GM18868 (cell line): ENCODE data around the gene NOXA1.
A peak's percentile ranks its signal among the peaks of the same experiment; 100 is the strongest.
"Not testable (repeated sequence)": the region's sequence is repeated elsewhere in the genome, so short reads cannot be mapped to it uniquely, and the experiment has no call there.

Experiments
- ATAC-seq: cut with Tn5 transposase; IDR thresholded peaks from one replicate; pipeline ENCODE4 v1.9.1; 2021; ENCODE audit warnings: mild to moderate bottlenecking, moderate library complexity; ENCODE audit not compliant: unreplicated experiment

Gene NOXA1

DNA sequence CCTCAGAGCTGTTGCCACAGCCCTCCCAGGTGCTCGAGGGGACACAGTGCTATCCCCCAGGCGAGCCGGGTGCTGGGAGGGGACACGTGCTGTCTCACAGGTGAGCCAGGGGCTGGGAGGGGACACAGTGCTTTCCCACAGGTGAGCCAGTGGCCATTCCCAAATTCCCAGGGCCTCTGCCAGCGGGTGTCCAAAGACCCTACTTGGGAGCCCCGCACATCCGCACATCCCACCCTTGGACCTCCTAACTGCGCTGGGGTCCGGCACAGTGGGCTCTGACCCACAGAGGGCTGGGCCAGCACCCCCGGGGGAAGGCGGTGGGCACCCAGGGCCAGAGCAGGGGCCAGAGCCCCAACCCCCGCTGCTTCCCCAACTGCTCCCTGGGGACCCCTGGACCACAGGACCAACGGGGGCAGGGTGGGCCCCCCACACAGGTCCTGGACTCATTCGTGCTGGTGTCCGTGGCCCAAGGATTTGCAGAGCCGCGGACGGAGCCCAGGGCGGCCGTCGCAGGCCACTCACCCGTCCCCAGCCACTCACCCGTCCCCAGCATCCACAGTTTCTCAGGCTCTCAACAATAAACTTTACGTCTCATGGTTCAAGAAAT is 18.1 kb upstream of the NOXA1 start:
- ATAC-seq, result no peak

DNA sequence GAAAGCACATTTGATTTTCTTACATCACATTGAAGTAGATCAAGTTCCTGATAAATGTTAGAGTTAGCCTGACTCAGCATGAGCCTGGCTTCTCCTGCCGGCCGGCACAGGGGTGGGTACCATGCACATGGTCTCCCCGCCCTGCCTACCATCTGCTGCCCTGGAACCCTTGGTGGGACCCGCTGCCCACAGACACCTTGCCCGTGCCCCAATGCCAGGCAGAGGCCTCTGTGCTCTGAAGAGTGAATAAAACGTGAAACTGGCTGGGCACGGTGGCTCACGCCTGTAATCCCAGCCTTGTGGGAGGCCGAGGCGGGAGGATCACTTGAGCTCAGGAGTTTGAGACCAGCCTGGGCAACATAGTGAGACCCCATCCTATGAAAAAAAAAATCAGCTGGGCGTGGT is 17.5 kb upstream of the NOXA1 start:
- ATAC-seq, result no peak

DNA sequence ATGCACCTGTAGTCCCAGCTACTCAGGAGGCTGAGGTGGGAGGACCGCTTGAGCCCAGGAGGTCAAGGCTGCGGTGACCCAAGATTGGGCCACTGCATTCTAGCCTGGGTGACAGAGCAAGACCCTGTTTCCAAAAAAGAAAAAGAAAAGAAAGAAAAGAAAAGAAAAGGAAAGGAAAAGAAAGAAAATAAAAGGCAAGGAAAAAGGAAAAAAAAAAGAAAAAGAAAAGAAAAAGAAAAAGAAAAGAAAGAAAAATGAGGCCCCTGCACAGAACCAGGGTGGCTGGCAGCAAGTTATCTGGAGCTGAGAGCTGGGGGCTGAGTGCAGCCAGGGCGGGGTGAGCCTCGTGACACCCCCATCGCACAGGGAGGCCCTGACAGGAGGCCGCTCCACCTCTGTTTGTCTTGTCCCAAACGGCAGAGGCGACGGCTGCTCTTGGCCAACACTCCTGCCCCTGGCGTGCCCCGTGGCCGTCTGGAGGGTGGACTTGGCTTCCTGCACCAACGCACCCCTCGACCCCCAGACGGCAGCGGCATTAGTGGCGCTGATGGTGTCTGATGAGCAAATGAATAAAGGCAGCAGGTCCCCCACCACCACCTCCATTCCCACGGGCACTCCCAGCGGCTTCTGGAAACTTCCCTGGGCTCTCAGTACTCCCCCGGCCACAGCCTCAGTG is 17.0 kb upstream of the NOXA1 start:
- ATAC-seq, result no peak

DNA sequence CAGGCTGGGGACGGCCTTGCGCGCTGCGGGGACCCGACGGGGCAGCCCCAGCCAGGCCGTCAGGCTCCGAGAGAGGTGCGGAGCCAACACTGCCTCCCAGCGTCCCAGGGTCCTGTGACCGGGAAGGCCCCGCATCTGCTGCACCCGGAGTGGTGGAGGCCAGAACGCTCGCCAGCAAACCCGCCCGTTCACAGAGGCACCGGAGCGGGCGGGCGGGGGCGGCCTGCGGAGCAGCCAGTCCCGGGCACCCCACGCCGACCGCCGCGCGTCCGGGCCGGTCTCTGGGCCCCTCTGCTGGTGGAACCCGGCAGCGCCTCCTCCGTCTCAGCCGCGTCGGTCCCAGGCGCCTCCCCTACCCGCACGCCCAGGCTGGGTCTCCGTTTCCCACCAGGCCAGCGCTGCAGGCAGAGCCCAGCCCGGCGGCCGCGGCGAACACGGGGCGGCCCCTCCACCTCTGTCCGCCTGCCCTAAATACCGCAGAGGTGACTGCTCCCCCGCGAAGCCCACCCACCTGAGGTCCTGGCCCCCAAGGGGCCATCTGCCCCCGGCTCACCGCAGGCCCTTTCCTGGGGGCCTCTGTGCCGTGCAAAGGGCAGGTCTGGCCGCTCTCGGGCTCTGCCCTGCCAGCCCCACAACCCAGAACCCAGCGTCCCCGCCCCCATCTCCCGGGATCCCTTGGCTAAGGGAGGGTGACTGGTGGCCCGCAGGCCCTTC is 16.2 kb upstream of the NOXA1 start:
- no peak for ATAC-seq

DNA sequence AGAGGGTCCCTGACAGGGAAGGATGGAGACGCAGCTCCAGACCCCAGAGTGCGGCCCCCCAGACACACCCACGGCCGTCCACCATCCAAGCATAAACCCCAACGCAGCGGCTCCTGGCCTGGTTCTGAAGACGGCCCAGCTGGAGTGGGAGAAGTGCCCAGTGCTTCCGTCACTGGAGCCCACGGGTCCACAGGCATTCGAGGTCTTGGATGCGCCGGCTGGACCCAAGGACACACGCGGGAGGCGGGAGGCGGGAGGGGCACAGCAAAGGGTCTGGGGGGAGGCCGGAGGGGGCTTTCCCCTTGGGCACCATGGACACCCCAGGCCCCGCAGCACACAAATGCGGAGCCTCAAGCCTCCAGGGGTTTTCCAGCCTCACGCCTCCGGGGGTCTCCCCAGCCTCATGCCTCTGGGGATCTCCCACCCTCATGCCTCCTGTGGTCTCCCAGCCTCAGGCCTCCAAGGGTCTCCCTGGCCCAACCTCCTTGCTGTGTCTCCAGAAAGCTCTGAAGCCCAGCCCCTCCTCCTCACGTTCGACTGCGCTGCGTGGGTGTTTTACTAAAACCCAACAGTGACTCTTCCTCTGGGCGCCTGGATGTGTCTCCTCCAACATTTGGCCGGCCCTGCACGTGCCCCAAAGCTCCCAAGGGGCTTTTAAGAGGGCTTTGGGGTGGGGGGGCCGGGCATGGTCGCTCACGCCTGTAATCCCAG is 15.4 kb upstream of the NOXA1 start:
- no peak for ATAC-seq

DNA sequence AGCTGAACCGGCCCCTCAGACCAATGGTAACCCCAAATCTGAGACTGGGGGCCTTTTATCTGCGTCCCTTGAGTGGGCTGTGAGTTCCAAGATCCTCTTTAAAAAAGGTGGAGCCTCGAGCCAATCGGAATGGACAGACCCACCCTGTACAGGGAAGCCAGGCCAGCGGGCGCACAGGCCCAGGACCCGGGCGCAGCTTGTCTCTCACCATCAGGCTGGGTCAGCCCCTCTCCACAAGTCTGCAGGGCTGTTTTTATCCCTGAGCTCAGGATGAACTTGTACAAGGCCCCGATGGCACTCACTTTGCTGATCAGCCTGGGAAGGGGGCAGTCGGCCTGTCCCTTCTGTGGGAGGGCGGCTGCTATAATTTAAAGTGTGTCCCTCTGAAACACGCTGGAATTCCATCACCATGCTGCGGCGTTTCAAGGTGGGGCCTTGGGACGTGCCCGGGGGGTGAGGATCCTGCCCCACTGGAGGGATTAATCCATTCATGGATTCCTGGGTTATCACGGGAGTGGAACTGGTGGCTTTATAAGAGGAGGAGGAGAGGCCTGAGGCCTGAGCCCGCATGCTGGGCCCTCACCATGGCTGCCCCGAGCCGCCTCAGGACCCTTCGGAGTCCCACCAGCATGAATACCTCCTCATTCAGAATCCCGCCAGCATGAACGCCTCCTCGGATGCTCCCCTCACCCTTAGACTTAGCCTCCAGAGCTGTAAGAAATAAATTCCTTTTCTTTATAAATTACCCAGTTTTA is 14.4 kb upstream of the NOXA1 start:
- ATAC-seq, result no peak

DNA sequence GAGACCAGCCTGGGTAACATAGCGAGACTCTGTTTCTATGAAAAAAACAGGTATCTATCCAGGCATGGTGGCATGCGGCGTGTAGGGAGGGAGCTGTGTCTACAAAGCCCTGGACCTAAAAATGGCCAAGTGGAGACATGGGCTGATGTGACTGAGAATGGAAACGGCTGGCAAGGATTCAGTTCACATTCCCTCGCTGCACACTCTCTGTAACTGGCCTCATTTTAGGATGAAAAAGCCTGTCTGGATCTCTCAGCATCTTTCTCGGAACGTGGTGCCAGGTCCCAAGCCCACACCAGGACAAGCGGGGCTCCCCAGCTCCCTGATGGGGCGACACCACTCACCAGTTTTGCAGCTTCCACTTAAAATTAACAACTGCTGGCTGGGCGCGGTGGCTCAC is 13.7 kb upstream of the NOXA1 start:
- no peak for ATAC-seq

DNA sequence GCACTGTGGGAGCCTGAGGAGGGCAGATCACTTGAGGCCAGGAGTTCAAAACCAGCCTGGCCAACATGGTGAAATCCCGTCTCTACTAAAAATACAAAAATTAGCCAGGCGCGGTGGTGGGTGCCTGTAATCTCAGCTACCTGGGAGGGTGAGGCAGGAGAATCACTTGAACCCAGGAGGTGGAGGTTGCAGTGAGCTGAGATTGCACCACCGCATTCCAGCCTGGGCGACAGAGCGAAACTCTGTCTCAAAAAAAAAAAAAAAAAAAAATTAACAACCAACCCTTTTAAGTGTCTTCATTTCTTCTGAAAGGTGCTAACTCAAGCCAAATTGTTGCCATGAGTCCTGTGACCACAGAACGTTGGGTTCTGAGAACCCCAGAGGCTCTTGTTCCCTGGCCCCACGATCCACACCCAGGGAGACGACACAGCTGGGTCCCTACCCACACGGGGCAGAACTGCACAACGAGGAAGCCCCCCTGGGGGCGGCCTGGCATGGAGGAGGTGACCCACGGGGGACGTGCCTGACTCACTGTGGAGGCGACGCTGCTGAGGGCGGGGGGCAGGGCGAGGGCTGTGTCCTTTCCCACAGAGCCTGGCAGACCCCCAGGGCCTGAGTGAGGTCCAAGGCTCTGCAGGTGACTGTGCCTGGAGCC is 12.8 kb upstream of the NOXA1 start:
- ATAC-seq, result not testable (repeated sequence)

DNA sequence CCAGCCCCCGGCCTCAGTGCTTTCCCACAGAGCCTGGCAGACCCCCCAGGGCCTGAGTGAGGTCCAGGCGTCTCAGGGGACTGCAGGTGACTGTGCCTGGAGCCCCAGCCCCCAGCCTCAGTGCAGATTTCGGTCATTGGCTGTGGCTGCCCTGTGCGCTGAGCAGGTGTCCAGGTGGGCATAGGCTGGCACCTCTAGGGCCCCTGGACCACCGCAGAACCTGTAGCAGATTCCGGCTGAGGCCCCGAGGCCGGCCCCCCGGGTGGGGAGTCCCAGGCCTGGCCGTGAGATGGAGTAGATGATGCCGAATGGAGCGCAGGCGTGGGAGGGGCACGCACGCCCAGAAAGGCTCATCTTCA is 12.3 kb upstream of the NOXA1 start:
- ATAC-seq, result no peak

DNA sequence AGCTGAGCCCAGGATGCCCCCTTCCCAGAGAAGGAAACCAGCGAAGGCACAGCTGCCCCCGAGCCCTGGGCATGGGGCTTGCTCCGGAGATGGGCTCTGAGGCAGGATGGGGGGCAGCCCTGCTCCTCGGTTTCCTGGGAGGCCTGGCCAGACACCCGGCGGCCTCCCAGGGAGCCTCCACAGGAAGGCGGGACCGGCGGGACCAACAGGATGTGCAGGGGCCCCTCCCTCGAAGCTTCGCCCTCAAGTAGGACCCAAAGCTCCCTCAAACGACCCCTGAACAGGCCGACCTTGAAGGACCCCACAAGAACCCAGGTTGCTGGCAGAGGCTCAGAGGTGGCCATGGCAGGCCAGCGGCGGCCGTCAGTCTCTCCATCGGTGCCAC is 11.9 kb upstream of the NOXA1 start:
- no peak for ATAC-seq

DNA sequence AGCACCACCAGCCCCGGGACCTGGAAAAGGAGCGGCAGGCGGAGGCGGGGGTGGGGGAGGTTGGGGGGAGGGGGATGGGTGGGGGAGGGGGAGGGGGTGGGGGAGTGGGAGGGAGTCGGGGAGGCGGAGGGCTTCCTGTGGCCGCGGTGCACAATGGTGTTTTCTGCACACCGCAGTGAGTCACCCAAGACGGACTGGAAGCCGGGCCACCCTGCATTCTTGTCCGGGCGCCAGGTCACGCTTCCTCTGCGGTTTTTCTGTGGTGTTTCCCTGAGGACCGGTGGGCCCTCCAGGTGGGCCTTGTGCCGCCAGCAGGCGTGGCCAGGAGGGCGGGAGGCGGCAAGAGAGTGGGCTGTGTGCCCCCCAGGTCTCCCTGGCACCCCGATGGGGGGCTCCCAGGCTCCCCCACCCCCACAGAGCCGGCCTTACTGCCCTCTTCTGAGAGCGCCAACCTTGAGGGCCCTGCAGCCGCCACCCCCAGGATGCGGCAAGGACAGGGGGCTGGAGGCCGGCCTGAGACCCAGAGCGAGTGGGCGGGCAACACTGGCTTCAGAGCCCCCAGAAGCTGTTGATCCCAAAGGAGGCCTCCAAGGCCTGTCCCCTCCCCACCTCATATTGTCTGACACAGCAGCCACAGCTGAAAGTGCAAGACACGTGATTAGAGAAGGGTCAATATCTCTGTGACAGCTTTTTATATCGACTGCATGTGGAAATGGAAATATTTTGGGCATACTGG is 11.4 kb upstream of the NOXA1 start:
- peak; percentile 53 for ATAC-seq

DNA sequence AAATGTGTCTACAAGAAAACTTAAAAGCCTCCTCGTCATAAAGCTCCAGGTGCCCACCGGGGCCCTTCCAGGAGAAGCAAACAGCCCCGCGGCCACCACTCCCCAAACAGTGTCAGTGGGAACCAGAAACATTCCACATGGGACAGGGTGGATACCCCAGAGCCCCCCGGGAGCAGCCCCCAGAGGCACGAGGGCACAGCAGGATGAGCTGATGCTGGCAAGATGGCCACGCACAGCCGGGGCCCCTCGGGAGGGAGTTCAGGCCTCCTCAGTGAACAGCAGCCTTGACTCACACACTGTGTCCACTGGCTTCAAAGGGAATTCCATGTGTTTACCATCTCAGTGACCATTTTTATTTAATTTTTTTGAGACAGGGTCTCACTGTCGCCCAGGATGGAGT is 10.8 kb upstream of the NOXA1 start:
- no peak for ATAC-seq

DNA sequence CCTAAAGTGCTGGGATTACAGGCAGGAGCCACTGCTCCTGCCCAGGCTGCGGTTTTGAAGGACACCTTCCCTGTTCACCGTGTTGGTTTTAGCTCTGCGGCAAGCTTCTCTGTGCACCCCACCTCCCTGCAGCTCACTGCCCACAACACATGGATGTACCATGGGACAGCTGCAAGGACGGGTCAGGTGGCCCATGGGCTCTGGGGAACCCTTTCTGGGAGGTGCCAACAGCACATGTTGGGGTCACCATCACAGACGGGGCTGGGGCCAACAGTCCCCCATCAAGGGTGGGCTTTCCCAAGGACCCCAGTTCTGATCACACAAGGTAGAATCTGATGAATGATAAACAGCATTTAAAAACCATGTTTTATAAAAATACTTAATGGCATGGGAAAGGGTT is 7.7 kb upstream of the NOXA1 start:
- no peak for ATAC-seq

DNA sequence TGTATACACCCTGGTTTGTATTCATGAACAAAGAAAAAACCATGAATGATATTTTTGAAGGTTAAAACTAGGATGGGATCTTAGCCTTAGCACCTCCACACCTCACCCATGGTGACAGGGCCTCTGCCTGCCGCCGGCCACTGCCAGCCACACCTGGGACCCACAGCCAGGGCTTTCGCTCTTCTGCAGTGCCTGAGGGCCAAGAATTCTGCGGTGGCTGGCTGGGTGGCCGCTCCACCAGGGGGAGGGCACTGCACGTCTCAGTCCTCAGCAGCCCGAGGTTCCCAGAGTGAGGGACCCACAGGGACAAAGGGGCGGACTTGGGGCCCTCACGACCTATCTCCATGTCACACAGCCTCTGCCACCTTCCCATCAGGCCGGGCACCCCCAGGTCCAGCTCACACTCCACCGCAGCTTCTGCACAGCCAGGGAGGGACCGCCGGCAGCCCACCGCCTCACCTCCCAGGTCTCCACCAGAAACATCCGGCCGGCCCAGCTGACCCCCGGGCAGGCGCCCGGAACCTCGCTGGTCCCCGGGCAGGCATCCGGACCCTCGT is 7.1 kb upstream of the NOXA1 start:
- ATAC-seq, result no peak

DNA sequence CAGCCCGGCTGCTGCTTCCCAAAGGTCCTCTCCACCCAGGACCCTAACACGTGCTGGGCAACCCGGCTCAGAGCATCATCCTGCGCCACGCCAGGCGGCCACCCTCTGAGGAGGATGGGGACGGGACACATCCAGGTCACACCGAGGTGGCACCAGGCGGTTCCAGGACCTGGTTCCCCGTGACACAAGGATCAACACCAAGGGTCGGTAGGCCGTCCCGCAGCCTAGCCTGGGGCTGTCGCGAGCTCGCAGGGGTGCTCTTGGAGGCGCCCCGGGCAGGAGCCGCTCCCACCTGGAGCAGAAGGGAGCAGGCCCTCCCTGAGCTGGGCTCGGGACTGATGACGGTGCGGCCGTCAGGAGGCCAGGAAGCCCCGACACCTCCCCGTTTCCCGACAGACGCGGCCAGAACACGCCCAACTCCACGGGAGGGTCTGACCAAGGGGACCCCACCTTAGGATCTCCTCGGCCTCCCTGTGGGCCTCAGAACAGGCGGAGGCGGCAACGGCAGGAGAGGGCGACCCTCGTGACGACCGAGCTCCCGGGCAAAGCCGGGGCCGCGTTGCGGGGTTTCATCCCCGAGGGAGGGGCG is 6.5 kb upstream of the NOXA1 start:
- ATAC-seq, result no peak

DNA sequence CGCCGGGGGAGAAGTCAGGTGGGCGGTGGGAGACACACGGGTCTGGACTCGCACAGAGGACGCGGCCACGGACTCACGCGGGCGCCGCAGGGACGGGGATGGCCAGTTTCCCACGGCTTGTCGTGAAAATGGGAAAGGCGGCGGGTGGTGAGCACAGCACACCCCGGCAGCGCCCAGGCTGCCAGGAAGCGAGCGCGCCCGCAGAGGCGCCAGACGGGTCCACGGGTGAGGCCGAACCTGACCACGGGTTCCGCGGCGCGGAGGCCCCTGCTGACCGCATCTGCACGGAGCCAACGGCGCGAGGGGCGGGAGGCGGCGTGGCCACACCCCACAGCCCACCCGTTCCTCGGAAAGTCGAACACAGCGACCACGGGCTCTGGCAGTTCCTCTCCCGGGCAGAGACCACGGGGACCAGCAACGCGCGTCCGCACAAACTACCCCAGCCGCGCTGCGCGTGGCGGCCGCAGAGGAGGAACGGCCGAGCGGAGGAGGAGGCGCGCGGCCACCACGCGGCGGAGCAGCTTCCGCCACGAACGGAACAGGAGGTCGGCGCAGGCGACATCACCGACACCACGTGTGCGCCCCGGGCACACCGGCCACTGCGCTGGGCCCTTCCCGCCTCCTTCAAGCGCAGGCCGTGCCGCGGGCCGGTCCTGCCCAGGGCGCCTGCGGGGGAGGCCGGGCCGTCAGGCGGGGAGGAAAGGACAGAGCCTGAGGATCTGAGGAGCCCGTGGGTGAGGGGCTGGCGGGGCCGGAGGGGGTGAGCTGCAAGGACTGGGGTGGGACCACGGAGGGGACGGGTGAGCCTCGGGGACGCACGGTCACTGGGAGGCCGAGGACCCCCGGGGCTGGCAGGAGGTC is 5.8 kb upstream of the NOXA1 start:
- ATAC-seq, result no peak

DNA sequence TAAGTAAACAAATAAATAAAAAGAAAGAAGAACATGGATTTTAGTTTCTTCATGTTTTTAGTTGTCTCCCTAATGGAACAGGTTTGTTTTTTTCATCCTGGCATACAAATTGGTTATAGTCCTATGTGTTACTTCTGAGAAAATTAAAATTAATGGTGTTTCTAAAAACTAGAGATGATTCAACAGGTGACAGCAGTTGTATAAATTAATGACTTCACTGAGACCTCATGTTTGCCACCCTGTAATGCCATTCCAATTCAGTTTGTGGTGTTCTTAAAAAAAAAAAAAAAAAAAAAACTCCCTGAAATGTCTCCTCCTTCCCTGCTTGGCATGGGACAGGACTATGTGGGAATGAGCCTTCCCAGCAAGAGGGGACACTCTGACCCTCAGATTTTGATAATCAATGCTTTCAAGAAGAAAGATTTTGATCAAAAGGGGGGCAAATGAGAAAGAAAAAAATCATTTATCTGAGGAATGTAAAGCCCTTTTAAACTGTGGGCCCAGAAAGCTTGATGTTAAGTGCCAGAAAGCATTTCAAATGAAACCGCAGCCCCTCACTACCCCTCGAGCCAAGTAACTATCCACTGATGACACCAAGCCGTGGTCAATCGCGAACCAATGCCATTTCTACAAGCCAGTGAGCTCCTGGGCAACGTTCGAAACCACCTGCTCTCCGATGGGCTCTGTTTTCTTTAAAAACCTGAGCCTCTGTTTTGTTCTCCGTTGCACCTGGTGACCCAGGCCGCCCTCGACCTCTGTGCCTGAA is 1.2 kb upstream of the NOXA1 start:
- ATAC-seq, result no peak
